ENCODE measurements around the gene C16orf46.

DNA sequence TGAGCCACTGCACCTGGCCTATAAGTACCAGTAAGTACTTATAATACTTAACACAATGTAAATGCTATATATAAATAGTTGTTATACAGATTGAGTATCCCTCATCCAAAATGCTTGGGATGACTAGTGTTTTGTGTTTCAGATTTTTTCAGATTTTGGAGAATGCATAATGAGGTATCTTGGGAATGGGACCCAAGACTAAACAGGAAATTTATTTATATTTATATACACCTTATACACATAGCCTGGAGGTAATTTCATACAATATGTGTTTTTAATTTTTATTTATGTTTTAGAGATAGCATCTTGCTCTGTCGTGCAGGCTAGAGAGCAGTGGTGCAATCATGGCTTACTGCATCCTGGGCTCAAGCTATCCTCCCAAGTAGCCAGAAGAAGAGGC lies 28.9 kb upstream of the C16orf46 start:
- TF ChIP-seq EZH2phosphoT487 (IDR thresholded peaks at IDR 0.05; ENCODE audit: low read depth, severe bottlenecking, unreplicated experiment) = no peak
- TF ChIP-seq, protein P1, sequence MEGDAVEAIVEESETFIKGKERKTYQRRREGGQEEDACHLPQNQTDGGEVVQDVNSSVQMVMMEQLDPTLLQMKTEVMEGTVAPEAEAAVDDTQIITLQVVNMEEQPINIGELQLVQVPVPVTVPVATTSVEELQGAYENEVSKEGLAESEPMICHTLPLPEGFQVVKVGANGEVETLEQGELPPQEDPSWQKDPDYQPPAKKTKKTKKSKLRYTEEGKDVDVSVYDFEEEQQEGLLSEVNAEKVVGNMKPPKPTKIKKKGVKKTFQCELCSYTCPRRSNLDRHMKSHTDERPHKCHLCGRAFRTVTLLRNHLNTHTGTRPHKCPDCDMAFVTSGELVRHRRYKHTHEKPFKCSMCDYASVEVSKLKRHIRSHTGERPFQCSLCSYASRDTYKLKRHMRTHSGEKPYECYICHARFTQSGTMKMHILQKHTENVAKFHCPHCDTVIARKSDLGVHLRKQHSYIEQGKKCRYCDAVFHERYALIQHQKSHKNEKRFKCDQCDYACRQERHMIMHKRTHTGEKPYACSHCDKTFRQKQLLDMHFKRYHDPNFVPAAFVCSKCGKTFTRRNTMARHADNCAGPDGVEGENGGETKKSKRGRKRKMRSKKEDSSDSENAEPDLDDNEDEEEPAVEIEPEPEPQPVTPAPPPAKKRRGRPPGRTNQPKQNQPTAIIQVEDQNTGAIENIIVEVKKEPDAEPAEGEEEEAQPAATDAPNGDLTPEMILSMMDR (IDR thresholded peaks at IDR 0.05; ENCODE audit: poor library complexity) = no peak
- TF ChIP-seq EZH2 (IDR thresholded peaks at IDR 0.05; ENCODE audit: borderline replicate concordance) = no peak
